Measurements from ENCODE around the gene WNT10A. TPM values are rescaled to one million over a fixed set of nuclear protein-coding genes. Genes with fewer than 3 reads are reported as not detected.

The WNT10A gene
- total RNA-seq = not detected in 2 replicates

GRCh38 chr2:218880102-218880858 lies at the start of gene WNT10A:
Gene WNT10A (plus strand): TSS chr2:218880852. CDS start chr2:218880996, 144 bp downstream.
- no peak within 1 kb of the TSS for H3K4me3 ChIP-seq (ENCODE audit: low read depth, low read length)
- no peak for TF ChIP-seq CTCF (IDR thresholded peaks at IDR 0.05; ENCODE audit: insufficient read depth, low read depth, low read length)
- no peak for DNase-seq (ENCODE audit: low read depth)

GRCh38 chr2:218831378-218831990 lies 49.2 kb upstream of the WNT10A start, which contains the start of gene PRKAG3:
Gene PRKAG3 (minus strand): TSS chr2:218831803.
- no peak for TF ChIP-seq CTCF (IDR thresholded peaks at IDR 0.05; ENCODE audit: insufficient read depth, low read depth, low read length)
- no peak within 1 kb of the TSS for H3K4me3 ChIP-seq (ENCODE audit: low read depth, low read length)
- no peak for DNase-seq (ENCODE audit: low read depth)

GRCh38 chr2:218832081-218832480 lies 48.6 kb upstream of the WNT10A start:
- no peak overlapping the region for H3K4me3 ChIP-seq (ENCODE audit: low read depth, low read length)
- DNase-seq (ENCODE audit: low read depth) = no peak
- TF ChIP-seq CTCF (IDR thresholded peaks at IDR 0.05; ENCODE audit: insufficient read depth, low read depth, low read length) = no peak

- no peak for DNase-seq (ENCODE audit: low read depth)
- no peak for TF ChIP-seq CTCF (IDR thresholded peaks at IDR 0.05; ENCODE audit: insufficient read depth, low read depth, low read length)
- H3K4me3 ChIP-seq (ENCODE audit: low read depth, low read length) = no peak overlapping the region
Observed at GRCh38 chr2:218832520-218832919, 48.1 kb upstream of the WNT10A start.

- no peak overlapping the region for H3K4me3 ChIP-seq (ENCODE audit: low read depth, low read length)
- TF ChIP-seq CTCF (IDR thresholded peaks at IDR 0.05; ENCODE audit: insufficient read depth, low read depth, low read length) = no peak
Observed at GRCh38 chr2:218833023-218833609, 47.5 kb upstream of the WNT10A start.

GRCh38 chr2:218834685-218835084 lies 46.0 kb upstream of the WNT10A start:
- no peak overlapping the region for H3K4me3 ChIP-seq (ENCODE audit: low read depth, low read length)
- no peak for DNase-seq (ENCODE audit: low read depth)
- no peak for TF ChIP-seq CTCF (IDR thresholded peaks at IDR 0.05; ENCODE audit: insufficient read depth, low read depth, low read length)

More at GRCh38 chr2:218833023-218833609, 47.5 kb upstream of the WNT10A start:
- DNase-seq (ENCODE audit: low read depth) = no peak

Measured in fibroblast of villous mesenchyme (primary cell).